Measurements from ENCODE around the gene CC2D1B. TPM values are rescaled to one million over a fixed set of nuclear protein-coding genes. Genes with fewer than 3 reads are reported as not detected.
A peak's percentile ranks its signal among the peaks of the same experiment; 100 is the strongest.

Gene CC2D1B
- total and polyA plus RNA-seq, 9 of the 15 experiments (the other 6 are each of a cell fraction or from before 2014, with no cell fraction given), result 1.2 to 33.6 (median 25.5) TPM

- no peak for TF ChIP-seq CHCHD3 (CRISPR knock-in tag; IDR thresholded peaks at IDR 0.05)
- TF ChIP-seq PHTF2 (CRISPR knock-in tag; IDR thresholded peaks at IDR 0.05), result no peak
- no peak for TF ChIP-seq MYNN (IDR thresholded peaks at IDR 0.05)
- TF ChIP-seq MYNN (CRISPR knock-in tag; IDR thresholded peaks at IDR 0.05), result no peak
- TF ChIP-seq HES1 (IDR thresholded peaks at IDR 0.05; ENCODE audit: low read depth), result no peak
- TF ChIP-seq CBX2 (IDR thresholded peaks at IDR 0.05; ENCODE audit: insufficient read depth, low read length, poor library complexity, severe bottlenecking), result no peak
- no peak for TF ChIP-seq SFPQ (IDR thresholded peaks at IDR 0.05; ENCODE audit: low read depth, low read length)
- no peak for TF ChIP-seq ZNF140 (CRISPR knock-in tag; IDR thresholded peaks at IDR 0.05)
- no peak for TF ChIP-seq ZNF644 (tag; IDR thresholded peaks at IDR 0.05; ENCODE audit: low read depth)
- TF ChIP-seq REST (IDR thresholded peaks at IDR 0.05; ENCODE audit: borderline replicate concordance), result peak; percentile 45; the same call in 1 of the 2 replicates
- TF ChIP-seq REST (CRISPR knock-in tag; IDR thresholded peaks at IDR 0.05; ENCODE audit: low read depth), result no peak
- peak; percentile 96 for TF ChIP-seq ETV1 (tag; conservative IDR thresholded peaks at IDR 0.05; ENCODE audit: low read depth)
- peak; percentile 94 for TF ChIP-seq CTCFL (IDR thresholded peaks at IDR 0.05; ENCODE audit: borderline replicate concordance, insufficient read depth, low read depth, low read length, poor library complexity, severe bottlenecking)
Measured at GRCh38 chr1:52404116-52404974, 38.3 kb upstream of the CC2D1B start, which contains the start of the genes ORC1 and PRPF38A (continued).
